ENCODE results near the gene HYAL1. TPM values are rescaled to one million over a fixed set of nuclear protein-coding genes. Genes with fewer than 3 reads are reported as not detected.
A peak's percentile ranks its signal among the peaks of the same experiment; 100 is the strongest.

The HYAL1 gene, protein sequence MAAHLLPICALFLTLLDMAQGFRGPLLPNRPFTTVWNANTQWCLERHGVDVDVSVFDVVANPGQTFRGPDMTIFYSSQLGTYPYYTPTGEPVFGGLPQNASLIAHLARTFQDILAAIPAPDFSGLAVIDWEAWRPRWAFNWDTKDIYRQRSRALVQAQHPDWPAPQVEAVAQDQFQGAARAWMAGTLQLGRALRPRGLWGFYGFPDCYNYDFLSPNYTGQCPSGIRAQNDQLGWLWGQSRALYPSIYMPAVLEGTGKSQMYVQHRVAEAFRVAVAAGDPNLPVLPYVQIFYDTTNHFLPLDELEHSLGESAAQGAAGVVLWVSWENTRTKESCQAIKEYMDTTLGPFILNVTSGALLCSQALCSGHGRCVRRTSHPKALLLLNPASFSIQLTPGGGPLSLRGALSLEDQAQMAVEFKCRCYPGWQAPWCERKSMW
- total RNA-seq (47.5 TPM), polyA plus RNA-seq (ENCODE audit: insufficient read depth, low read depth, low replicate concordance) (126 TPM)
- long read RNA-seq, donor 1, partial matches to known transcripts: 0 of 1 reads
- long read RNA-seq, donor 1, other reads (novel, unspliced or antisense): 0 of 1 reads
- long read RNA-seq, donor 2, partial matches to known transcripts: 0 of 2 reads
- long read RNA-seq, donor 2, other reads (novel, unspliced or antisense): 0 of 2 reads
- long read RNA-seq, donor 3, partial matches to known transcripts: 0 of 1 reads
- long read RNA-seq, donor 3, other reads (novel, unspliced or antisense): 0 of 1 reads
- long read RNA-seq, donor 4, partial matches to known transcripts: 5 of 5 reads
- long read RNA-seq, donor 4, other reads (novel, unspliced or antisense): 0 of 5 reads
- long read RNA-seq, donor 5: 0 reads
- long read RNA-seq, donor 6, partial matches to known transcripts: 0 of 1 reads
- long read RNA-seq, donor 6, other reads (novel, unspliced or antisense): 0 of 1 reads
- long read RNA-seq, donor 7, transcript HYAL1-201 (3 exons, 2,517 nt): major isoform, 21 of 28 reads
- long read RNA-seq, donor 7, partial matches to known transcripts: 3 of 28 reads
- long read RNA-seq, donor 7, other reads (novel, unspliced or antisense): 3 of 28 reads
- long read RNA-seq, donor 8: 0 reads
- long read RNA-seq, donor 9, partial matches to known transcripts: 0 of 2 reads
- long read RNA-seq, donor 9, other reads (novel, unspliced or antisense): 0 of 2 reads
- long read RNA-seq, donor 10, partial matches to known transcripts: 0 of 1 reads
- long read RNA-seq, donor 10, other reads (novel, unspliced or antisense): 0 of 1 reads

DNA sequence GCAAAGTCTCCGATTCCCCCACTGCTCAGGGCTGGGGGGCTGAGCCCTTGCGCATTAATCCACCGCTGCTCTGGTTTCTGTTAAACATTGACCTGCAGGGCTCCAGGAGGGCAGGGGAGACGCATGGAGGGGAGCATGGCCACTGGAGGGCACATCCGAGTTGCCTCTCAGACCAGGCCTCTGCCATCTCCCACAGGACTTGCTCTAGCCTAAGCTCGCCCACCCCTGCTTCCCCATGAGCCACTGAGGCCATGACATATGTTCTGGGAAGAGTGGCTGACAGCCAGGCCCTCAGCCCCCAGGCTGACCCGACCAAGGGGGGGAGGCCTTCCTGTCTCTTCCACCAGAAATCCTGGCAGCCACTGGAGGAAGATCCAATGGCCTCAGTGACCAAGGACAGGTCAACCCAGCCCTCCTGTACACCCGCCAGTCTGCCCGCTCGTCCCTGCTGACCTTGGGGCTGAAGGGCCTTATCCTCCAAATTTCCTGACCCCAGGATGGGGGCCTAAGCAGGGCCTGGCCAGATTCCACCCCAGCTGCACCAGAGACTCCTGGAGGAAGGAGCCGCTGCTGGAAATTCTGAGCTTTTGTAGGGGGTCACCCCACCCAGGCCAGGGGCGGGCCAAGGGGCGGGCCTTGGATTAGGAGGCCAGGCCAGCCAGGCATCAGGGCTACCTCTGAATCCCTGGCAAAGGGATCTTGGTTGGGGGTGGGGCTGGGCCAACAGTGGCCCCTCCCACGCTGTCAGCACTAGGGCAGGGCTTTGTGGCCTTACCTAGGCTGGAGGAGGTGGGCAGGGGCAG, at the start of gene HYAL1:
Gene HYAL1 (minus strand): TSS at position 562 of the 803 bp plus-strand sequence. CDS start 618 bp downstream, outside the sequence.
- Histone ChIP-seq H3K4me1 (ENCODE audit: control insufficient read depth in 2 of 3, insufficient read depth in 2 of 3, low read depth in 1 of 3, low read length in 3 of 3) (peaks cover 4 to 38% (median 14%) of the 10 kb centered on the region in 3 donors), H3K9ac (ENCODE audit: low read length in 3 of 3) (peak within 1 kb of the TSS in 2 of 3 donors; percentile 65 to 89), H3K4me3 (ENCODE audit: low read length in 3 of 3) (peak within 1 kb of the TSS in 2 of 3 donors; percentile 49 to 79), H3K27me3 (ENCODE audit: control insufficient read depth, insufficient read depth, low read length) (no peaks in the 10 kb centered on the region), H3K27ac (ENCODE audit: low read depth in 2 of 2, low read length in 2 of 2) (peak within 1 kb of the TSS; percentile 92 to 96), H3K9me3 (ENCODE audit: control insufficient read depth in 2 of 3, insufficient read depth in 1 of 3, low read length in 3 of 3) (no peaks in the 10 kb centered on the region), H3K36me3 (ENCODE audit: control insufficient read depth in 2 of 3, insufficient read depth in 3 of 3, low read length in 3 of 3) (peaks cover 0 to 6% (median 3%) of the 10 kb centered on the region in 3 donors)
- TF ChIP-seq, protein P1, sequence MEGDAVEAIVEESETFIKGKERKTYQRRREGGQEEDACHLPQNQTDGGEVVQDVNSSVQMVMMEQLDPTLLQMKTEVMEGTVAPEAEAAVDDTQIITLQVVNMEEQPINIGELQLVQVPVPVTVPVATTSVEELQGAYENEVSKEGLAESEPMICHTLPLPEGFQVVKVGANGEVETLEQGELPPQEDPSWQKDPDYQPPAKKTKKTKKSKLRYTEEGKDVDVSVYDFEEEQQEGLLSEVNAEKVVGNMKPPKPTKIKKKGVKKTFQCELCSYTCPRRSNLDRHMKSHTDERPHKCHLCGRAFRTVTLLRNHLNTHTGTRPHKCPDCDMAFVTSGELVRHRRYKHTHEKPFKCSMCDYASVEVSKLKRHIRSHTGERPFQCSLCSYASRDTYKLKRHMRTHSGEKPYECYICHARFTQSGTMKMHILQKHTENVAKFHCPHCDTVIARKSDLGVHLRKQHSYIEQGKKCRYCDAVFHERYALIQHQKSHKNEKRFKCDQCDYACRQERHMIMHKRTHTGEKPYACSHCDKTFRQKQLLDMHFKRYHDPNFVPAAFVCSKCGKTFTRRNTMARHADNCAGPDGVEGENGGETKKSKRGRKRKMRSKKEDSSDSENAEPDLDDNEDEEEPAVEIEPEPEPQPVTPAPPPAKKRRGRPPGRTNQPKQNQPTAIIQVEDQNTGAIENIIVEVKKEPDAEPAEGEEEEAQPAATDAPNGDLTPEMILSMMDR (IDR thresholded peaks at IDR 0.05; ENCODE audit: borderline replicate concordance, extremely low read depth, insufficient read depth): peak; percentile 25
- FAIRE-seq (no peak), DNase-seq (peak; percentile 73 to 95 (median 82))
- intact Hi-C loops (cut with DNase I): no loop called here

DNA sequence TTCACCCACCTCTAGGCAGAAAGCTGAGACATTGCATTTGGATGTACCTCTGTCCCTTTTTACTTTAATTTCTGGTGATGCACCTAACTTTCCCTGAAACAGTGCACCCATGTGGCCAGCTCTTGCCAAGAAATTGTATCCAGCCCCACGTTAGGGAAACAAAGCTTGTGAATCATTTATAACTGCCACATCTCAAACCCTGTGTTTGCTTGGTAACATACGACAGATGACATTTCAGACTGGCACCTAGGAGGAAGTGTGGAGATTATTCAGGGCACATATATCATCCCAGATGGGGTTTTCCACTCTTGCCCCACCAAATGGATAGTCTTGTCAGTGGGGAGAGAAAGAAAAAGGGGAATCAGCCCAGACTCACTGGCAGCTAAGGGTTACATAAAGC, 49.4 kb upstream of the HYAL1 start:
- Histone ChIP-seq H3K4me3 (ENCODE audit: low read length in 3 of 3) (no peak overlapping the region), H3K27ac (ENCODE audit: low read depth in 2 of 2, low read length in 2 of 2) (no peak overlapping the region), H3K4me1 (ENCODE audit: control insufficient read depth in 2 of 3, insufficient read depth in 2 of 3, low read depth in 1 of 3, low read length in 3 of 3) (peaks cover 0 to 55% (median 40%) of the 10 kb centered on the region in 3 donors), H3K9me3 (ENCODE audit: control insufficient read depth in 2 of 3, insufficient read depth in 1 of 3, low read length in 3 of 3) (no peaks in the 10 kb centered on the region), H3K36me3 (ENCODE audit: control insufficient read depth in 2 of 3, insufficient read depth in 3 of 3, low read length in 3 of 3) (peaks cover 3 to 30% (median 15%) of the 10 kb centered on the region in 3 donors), H3K27me3 (ENCODE audit: control insufficient read depth, insufficient read depth, low read length) (no peaks in the 10 kb centered on the region), H3K9ac (ENCODE audit: low read length in 3 of 3) (no peak overlapping the region)
- no peak for FAIRE-seq
- intact Hi-C loops (cut with DNase I): no loop called here
- DNase-seq: no peak
- TF ChIP-seq, protein P1 (IDR thresholded peaks at IDR 0.05; ENCODE audit: borderline replicate concordance, extremely low read depth, insufficient read depth): no peak

DNA sequence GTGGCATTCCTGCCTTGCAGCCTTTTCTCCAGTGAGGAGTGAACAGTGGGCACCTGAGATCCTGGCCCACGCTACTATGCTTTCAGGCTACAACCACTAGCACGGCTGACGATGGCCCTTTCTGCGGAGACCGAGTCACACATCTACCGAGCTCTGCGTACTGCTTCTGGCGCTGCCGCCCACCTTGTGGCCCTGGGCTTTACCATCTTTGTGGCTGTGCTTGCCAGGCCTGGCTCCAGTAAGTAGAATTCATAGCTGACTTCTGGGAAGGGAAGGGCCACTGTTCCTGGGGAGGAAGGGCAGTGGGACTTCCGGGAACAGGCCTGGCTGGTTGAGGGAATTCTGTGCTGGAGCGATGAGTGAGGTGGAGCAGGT, 47.9 kb upstream of the HYAL1 start:
- DNase-seq (peak in 1 of 5 donors; percentile 58), FAIRE-seq (no peak)
- Histone ChIP-seq H3K4me3 (ENCODE audit: low read length in 3 of 3) (peak overlapping the region; percentile 81 to 97 (median 86)), H3K4me1 (ENCODE audit: control insufficient read depth in 2 of 3, insufficient read depth in 2 of 3, low read depth in 1 of 3, low read length in 3 of 3) (peaks cover 0 to 40% (median 27%) of the 10 kb centered on the region in 3 donors), H3K9ac (ENCODE audit: low read length in 3 of 3) (peak overlapping the region; percentile 69 to 91 (median 72)), H3K9me3 (ENCODE audit: control insufficient read depth in 2 of 3, insufficient read depth in 1 of 3, low read length in 3 of 3) (no peaks in the 10 kb centered on the region), H3K27me3 (ENCODE audit: control insufficient read depth, insufficient read depth, low read length) (no peaks in the 10 kb centered on the region), H3K27ac (ENCODE audit: low read depth in 2 of 2, low read length in 2 of 2) (peak overlapping the region in 1 of 2 donors; percentile 98), H3K36me3 (ENCODE audit: control insufficient read depth in 2 of 3, insufficient read depth in 3 of 3, low read length in 3 of 3) (peaks cover under 1 to 31% (median 14%) of the 10 kb centered on the region in 3 donors)
- TF ChIP-seq, protein P1 (IDR thresholded peaks at IDR 0.05; ENCODE audit: borderline replicate concordance, extremely low read depth, insufficient read depth): no peak
- intact Hi-C loops (cut with DNase I): no loop called here
